Kidney epithelial cell (primary cell): Measurements from ENCODE around the gene MORN5. TPM values are rescaled to one million over a fixed set of nuclear protein-coding genes. Genes with fewer than 3 reads are reported as not detected.

ENCODE experiments used
- DNase-seq: peaks from one replicate; pipeline ENCODE4 v3.0.0-alpha.2; 2010; ENCODE audit warnings: low read depth
- H3K27me3 ChIP-seq: 2 replicates; pipeline ENCODE4 v1.6.0; 2011; ENCODE audit warnings: low read length; ENCODE audit not compliant: control insufficient read depth, insufficient read depth
- H3K36me3 ChIP-seq: 2 replicates; pipeline ENCODE4 v1.5.1; 2011; ENCODE audit warnings: low read length; ENCODE audit not compliant: control insufficient read depth, insufficient read depth
- H3K4me3 ChIP-seq: 2 replicates; pipeline ENCODE4 v1.5.1; 2011; ENCODE audit warnings: low read depth, mild to moderate bottlenecking, control low read depth, low read length
- CTCF ChIP-seq: IDR thresholded peaks from 2 replicates; pipeline ENCODE4 v1.5.1; 2011; ENCODE audit warnings: mild to moderate bottlenecking, moderate library complexity, low read length, control low read depth, inconsistent platforms; ENCODE audit not compliant: insufficient read depth, poor library complexity, severe bottlenecking
- total RNA-seq: library from RNA; depleted of rRNA; stranded (reverse); fragments of >200 nt; gene quantifications from 2 replicates; pipeline ENCODE4 v1.2.3, GENCODE V29; 2015

The MORN5 gene
- total RNA-seq, 1 donor from 2014 or later, result not detected

GRCh38 chr9:122126331-122127261 is 33.1 kb upstream of the MORN5 start:
- TF ChIP-seq CTCF, result no peak
- peaks cover 12% of the 10 kb centered on the region for H3K27me3 ChIP-seq
- no peak for DNase-seq
- peak overlapping the region; percentile 29 for H3K4me3 ChIP-seq
- no peaks in the 10 kb centered on the region for H3K36me3 ChIP-seq

GRCh38 chr9:122127396-122127798 is 32.3 kb upstream of the MORN5 start:
- peaks cover 16% of the 10 kb centered on the region for H3K27me3 ChIP-seq
- no peak for DNase-seq
- H3K36me3 ChIP-seq, result no peaks in the 10 kb centered on the region
- TF ChIP-seq CTCF, result no peak
- H3K4me3 ChIP-seq, result no peak overlapping the region

- peaks cover 16% of the 10 kb centered on the region for H3K27me3 ChIP-seq
- no peak for TF ChIP-seq CTCF
- no peaks in the 10 kb centered on the region for H3K36me3 ChIP-seq
- H3K4me3 ChIP-seq, result no peak overlapping the region
- no peak for DNase-seq
These were observed 31.4 kb upstream of the MORN5 start for GRCh38 chr9:122128007-122128968.

GRCh38 chr9:122128969-122129343 is 30.8 kb upstream of the MORN5 start:
- Histone ChIP-seq H3K27me3 (peaks cover 16% of the 10 kb centered on the region), H3K36me3 (no peaks in the 10 kb centered on the region), H3K4me3 (no peak overlapping the region)
- no peak for TF ChIP-seq CTCF
- no peak for DNase-seq

- no peak overlapping the region for H3K4me3 ChIP-seq
- H3K27me3 ChIP-seq, result peaks cover 13% of the 10 kb centered on the region
- H3K36me3 ChIP-seq, result no peaks in the 10 kb centered on the region
- TF ChIP-seq CTCF, result no peak
- DNase-seq, result no peak
These were observed 29.7 kb upstream of the MORN5 start for GRCh38 chr9:122129969-122130368.
